ENCODE results near the gene TTLL10.

TTLL10 gene

DNA sequence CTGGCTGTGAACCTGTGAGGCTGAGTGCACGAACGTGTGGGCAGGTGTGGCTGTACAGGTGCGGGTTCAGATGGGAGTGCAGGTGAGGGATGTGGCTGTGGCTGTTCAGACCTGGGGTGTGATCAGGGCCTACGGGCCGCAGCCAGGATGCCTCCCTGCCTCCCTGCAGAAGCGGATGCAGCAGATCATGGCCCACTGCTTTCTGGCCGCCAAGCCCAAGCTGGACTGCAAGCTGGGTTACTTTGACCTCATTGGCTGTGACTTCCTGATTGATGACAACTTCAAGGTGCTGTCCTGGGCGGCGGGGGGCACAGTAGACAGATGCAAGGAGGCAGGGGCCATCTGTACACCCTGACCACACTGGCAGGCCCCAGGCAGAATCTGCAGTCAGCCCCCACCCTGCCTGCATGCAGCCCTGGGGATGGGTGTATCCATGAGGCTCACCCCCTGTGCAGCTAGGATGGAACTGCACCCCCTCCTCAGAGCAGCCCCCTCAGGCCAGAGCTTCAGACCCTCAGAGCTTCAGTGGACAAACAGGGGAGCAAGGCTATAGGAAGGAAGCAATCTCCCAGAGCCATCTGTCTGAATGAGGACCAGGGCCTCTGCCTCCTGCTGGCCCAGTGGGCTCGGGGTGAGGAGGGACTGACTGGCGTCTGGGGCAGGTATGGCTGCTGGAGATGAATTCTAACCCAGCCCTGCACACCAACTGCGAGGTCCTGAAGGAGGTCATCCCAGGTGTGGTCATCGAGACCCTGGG lies 22.9 kb downstream of the TTLL10 start:
- DNase-seq (ENCODE audit: low read depth) = no peak
- H3K4me3 ChIP-seq (ENCODE audit: low read depth, low read length) = no peak overlapping the region
- TF ChIP-seq, protein P1, sequence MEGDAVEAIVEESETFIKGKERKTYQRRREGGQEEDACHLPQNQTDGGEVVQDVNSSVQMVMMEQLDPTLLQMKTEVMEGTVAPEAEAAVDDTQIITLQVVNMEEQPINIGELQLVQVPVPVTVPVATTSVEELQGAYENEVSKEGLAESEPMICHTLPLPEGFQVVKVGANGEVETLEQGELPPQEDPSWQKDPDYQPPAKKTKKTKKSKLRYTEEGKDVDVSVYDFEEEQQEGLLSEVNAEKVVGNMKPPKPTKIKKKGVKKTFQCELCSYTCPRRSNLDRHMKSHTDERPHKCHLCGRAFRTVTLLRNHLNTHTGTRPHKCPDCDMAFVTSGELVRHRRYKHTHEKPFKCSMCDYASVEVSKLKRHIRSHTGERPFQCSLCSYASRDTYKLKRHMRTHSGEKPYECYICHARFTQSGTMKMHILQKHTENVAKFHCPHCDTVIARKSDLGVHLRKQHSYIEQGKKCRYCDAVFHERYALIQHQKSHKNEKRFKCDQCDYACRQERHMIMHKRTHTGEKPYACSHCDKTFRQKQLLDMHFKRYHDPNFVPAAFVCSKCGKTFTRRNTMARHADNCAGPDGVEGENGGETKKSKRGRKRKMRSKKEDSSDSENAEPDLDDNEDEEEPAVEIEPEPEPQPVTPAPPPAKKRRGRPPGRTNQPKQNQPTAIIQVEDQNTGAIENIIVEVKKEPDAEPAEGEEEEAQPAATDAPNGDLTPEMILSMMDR (IDR thresholded peaks at IDR 0.05; ENCODE audit: low read depth, low read length, missing control alignments) = no peak

GRCh38 chr1:1197188-1197500 lies 23.5 kb downstream of the TTLL10 start:
- no peak overlapping the region for H3K4me3 ChIP-seq (ENCODE audit: low read depth, low read length)
- no peak for DNase-seq (ENCODE audit: low read depth)
- TF ChIP-seq, protein P1 (IDR thresholded peaks at IDR 0.05; ENCODE audit: low read depth, low read length, missing control alignments) = no peak

DNA sequence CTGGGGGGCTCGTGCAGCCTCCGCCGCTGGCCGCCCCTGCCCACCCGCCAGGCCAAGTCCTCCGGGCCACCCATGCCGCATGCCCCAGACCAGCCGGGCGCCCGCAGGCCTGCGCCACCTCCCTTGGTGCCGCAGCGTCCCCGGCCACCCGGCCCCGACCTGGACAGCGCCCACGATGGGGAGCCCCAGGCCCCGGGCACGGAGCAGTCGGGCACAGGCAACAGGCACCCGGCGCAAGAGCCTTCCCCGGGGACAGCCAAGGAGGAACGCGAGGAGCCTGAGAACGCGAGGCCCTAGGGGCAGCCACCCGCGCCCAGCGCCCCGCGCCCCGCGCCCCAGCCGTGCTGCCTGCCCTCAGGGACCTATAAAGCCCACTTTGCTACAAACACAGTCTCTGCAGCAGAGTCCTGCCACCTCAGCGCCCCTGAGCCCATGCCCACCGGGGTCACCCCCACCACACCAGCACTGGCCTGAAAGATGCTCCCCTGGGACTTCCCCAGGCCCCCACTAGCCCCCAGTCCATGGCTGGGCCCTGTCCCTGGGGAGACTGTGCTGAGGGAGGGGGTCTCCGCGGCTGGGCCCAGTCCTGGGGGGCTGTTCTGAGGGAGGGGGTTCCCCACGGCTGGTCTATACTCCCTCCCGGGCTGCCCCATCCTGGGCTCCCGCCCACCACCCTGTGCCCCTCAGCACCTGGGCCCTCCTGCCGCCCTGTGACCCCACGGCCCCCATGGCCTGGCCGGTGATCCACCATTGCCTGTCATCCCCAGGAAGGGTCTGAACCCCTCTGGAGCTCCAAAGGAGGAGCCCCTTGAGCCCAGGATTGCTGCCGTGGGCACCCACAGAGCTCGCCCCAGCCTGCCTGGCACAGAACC lies 24.1 kb downstream of the TTLL10 start:
- TF ChIP-seq, protein P1 (IDR thresholded peaks at IDR 0.05; ENCODE audit: low read depth, low read length, missing control alignments) = no peak
- no peak for DNase-seq (ENCODE audit: low read depth)
- no peak overlapping the region for H3K4me3 ChIP-seq (ENCODE audit: low read depth, low read length)

GRCh38 chr1:1198423-1199140 lies 24.9 kb downstream of the TTLL10 start:
- TF ChIP-seq, protein P1 (IDR thresholded peaks at IDR 0.05; ENCODE audit: low read depth, low read length, missing control alignments) = no peak
- no peak for DNase-seq (ENCODE audit: low read depth)
- no peak overlapping the region for H3K4me3 ChIP-seq (ENCODE audit: low read depth, low read length)

DNA sequence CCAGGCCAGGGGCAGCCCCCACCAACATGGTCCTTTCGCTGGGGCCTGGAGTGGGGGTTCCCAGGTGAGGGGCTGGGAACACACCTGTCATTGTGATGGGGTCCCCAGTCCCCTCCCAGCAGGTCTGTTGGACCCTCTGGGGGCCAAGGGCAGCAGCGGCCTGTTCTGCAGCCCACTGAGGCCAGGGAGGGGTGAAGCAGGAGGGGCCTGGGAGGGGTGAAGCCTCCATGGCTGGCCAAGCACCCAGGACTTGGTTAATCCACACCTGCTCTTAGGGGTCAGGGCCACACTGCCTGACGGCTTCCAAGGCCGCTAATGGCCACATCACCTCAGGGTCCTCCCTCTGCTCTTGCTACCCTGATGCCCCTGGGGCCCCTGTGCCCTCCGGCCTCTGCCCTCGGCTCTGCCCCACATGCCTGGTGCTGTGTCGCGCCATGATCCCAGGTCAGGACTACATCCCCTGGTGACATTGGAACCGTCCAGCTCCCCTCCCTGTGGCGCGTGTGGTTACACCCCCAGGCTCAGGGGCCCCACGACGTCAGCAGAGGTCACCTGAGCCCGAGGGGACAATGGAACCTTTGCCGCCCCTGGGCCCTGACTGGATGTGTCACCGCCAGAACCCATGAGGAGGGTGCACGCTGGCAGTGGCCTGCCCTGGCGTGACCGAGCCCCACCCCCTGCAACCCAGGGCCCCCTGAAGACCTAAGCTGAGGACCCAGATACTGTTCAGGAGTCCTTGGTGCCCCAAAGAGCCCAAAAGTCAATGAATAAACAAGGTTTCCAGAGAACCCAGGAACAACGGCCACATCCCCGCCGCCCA lies 25.7 kb downstream of the TTLL10 start:
- no peak for DNase-seq (ENCODE audit: low read depth)
- no peak overlapping the region for H3K4me3 ChIP-seq (ENCODE audit: low read depth, low read length)
- TF ChIP-seq, protein P1 (IDR thresholded peaks at IDR 0.05; ENCODE audit: low read depth, low read length, missing control alignments) = no peak
